ENCODE data around the gene SHROOM4. TPM values are rescaled to one million over a fixed set of nuclear protein-coding genes. Genes with fewer than 3 reads are reported as not detected.

Gene SHROOM4
- total RNA-seq, 1 donor from 2014 or later, result 43.5 TPM

GRCh38 chrX:50787099-50787498 is 26.9 kb downstream of the SHROOM4 start:
- TF ChIP-seq CTCF (IDR thresholded peaks at IDR 0.05), result no peak
- no peak overlapping the region for H3K4me3 ChIP-seq
- H3K36me3 ChIP-seq, result no peaks in the 10 kb centered on the region
- DNase-seq (no peak), ATAC-seq (no peak)
- intact Hi-C loops (cut with DNase I), result no loop called here
- no peaks in the 10 kb centered on the region for H3K9me3 ChIP-seq
- no peaks in the 10 kb centered on the region for H3K27me3 ChIP-seq
- no peaks in the 10 kb centered on the region for H3K4me1 ChIP-seq
- H3K27ac ChIP-seq, result no peak overlapping the region

DNA sequence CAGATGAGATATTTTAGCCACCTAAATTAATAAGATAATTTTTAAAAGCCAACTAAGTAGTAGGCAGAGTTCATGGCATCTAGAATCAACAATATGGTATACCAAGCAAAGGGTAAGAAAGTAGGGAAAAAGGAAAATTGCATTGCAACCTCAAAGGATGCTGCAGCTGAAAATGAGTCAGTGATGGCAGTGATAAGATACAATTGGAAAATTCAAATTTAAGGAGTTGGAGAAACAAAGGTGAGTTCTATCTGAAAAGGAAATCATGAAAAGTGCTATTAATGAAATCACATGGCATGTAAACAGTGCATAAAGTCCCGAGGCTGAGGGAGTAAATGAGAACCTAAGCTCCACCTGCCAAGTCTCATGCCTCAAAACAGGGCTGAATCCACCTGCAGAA is 33.9 kb downstream of the SHROOM4 start:
- H3K36me3 ChIP-seq, result no peaks in the 10 kb centered on the region
- intact Hi-C loops (cut with DNase I), result no loop called here
- DNase-seq (no peak), ATAC-seq (no peak)
- H3K4me1 ChIP-seq, result no peaks in the 10 kb centered on the region
- no peak overlapping the region for H3K27ac ChIP-seq
- TF ChIP-seq CTCF (IDR thresholded peaks at IDR 0.05), result no peak
- H3K4me3 ChIP-seq, result no peak overlapping the region
- no peaks in the 10 kb centered on the region for H3K27me3 ChIP-seq
- no peaks in the 10 kb centered on the region for H3K9me3 ChIP-seq

DNA sequence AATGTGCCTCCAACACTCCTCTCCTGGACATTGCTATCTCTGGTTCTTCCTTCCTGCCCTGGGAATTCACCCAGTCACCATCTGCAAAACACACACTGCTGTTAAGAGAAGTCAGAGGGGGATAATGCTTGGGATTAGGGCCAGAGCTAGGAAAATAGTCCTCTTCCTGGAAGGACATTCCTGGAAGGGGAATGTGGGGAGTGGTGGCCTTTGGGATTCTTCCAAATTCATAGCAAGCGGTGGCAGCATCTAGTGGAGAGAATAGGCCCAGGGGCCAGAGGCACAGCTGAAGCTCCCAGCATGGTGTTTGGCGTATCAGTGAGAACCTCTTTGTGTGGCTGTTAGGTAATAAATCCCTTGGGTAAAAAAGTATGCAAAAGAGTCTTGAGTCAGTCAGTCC is 34.3 kb downstream of the SHROOM4 start:
- TF ChIP-seq CTCF (IDR thresholded peaks at IDR 0.05), result no peak
- H3K27me3 ChIP-seq, result no peaks in the 10 kb centered on the region
- no peaks in the 10 kb centered on the region for H3K9me3 ChIP-seq
- H3K27ac ChIP-seq, result no peak overlapping the region
- no peak for DNase-seq
- no peaks in the 10 kb centered on the region for H3K4me1 ChIP-seq
- no peak overlapping the region for H3K4me3 ChIP-seq
- no peaks in the 10 kb centered on the region for H3K36me3 ChIP-seq
- intact Hi-C loops (cut with DNase I), result no loop called here
- no peak for ATAC-seq

DNA sequence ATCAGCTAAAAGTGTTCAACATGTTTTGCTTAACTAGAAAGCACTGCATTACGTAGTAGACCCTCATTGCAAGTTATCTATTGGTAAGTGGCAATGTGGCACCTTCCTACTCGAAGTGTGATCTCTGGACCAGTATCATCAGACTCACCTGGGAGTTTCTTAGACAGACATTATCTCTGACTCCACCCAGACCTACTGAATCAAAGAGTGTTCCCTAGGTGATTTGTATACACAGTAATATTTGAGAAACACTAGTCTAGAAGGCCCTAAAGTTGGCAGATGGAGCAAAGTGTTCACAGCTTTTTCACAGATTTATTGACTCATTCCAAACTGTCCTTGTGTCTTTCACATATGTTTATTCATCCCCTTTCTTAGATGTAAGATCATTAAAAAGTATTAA is 35.7 kb downstream of the SHROOM4 start:
- Histone ChIP-seq H3K27me3 (no peaks in the 10 kb centered on the region), H3K36me3 (no peaks in the 10 kb centered on the region), H3K4me3 (no peak overlapping the region), H3K4me1 (no peaks in the 10 kb centered on the region), H3K9me3 (no peaks in the 10 kb centered on the region), H3K27ac (no peak overlapping the region)
- no peak for DNase-seq
- intact Hi-C loops (cut with DNase I), result no loop called here
- no peak for ATAC-seq
- TF ChIP-seq CTCF (IDR thresholded peaks at IDR 0.05), result no peak

DNA sequence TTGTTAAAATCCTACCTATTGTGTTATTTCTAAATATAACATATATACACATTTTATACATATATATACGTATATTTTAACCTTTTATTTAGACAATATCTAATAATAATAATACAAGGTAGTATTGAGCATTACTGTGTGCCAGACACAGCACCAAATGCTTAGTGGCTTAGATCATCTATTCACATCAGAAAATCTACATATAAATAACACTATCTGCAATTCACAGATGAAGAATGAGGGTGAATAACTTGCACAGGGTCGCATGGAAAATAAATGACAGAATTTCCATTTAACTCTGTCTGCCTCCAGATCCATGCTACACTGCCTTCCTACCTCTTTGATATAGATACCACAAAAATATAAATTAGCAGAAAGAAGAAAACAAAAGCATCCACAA is 37.7 kb downstream of the SHROOM4 start:
- H3K9me3 ChIP-seq, result no peaks in the 10 kb centered on the region
- H3K27me3 ChIP-seq, result no peaks in the 10 kb centered on the region
- H3K4me3 ChIP-seq, result no peak overlapping the region
- DNase-seq (no peak), ATAC-seq (no peak)
- H3K27ac ChIP-seq, result no peak overlapping the region
- H3K36me3 ChIP-seq, result no peaks in the 10 kb centered on the region
- H3K4me1 ChIP-seq, result no peaks in the 10 kb centered on the region
- intact Hi-C loops (cut with DNase I), result no loop called here
- no peak for TF ChIP-seq CTCF (IDR thresholded peaks at IDR 0.05)

- Histone ChIP-seq H3K27ac (no peak overlapping the region), H3K4me3 (no peak overlapping the region), H3K27me3 (no peaks in the 10 kb centered on the region), H3K9me3 (no peaks in the 10 kb centered on the region), H3K36me3 (no peaks in the 10 kb centered on the region), H3K4me1 (no peaks in the 10 kb centered on the region)
- no peak for TF ChIP-seq CTCF (IDR thresholded peaks at IDR 0.05)
- DNase-seq, result no peak
- ATAC-seq, result no peak
- intact Hi-C loops (cut with DNase I), result no loop called here
Measured at GRCh38 chrX:50771382-50771781, 42.6 kb downstream of the SHROOM4 start.

Measured in upper lobe of right lung (tissue), 1 donor.